Erythroblast (primary cell): ENCODE data around the gene COASY.

ENCODE experiments used
- GATA1 ChIP-seq: IDR thresholded peaks from 2 replicates; pipeline ENCODE4 v1.6.1; 2011; ENCODE audit warnings: low read depth, mild to moderate bottlenecking, control low read depth, low read length, moderate library complexity
- POLR2A ChIP-seq: IDR thresholded peaks from 2 replicates; pipeline ENCODE4 v1.6.1; 2011; ENCODE audit warnings: mild to moderate bottlenecking, low read length

GRCh38 chr17:42607769-42608168, 45.8 kb downstream of the COASY start:
- TF ChIP-seq POLR2A (no peak), GATA1 (no peak)
